HepG2 (cell line): ENCODE measurements around the gene KATNB1. TPM values are rescaled to one million over a fixed set of nuclear protein-coding genes. Genes with fewer than 3 reads are reported as not detected.
A peak's percentile ranks its signal among the peaks of the same experiment; 100 is the strongest.

ENCODE experiments used
- ATAC-seq: fragments of 200-7000 bp; cut with Tn5 transposase; 3 replicates; pipeline ENCODE4 v1.9.1; 2020; ENCODE audit warnings: mild to moderate bottlenecking, moderate library complexity
- BruUV-seq: library from RNA; stranded (reverse); fragments of 400-500 nt; replicated peaks from 2 replicates; lab custom pipeline; 2021; lab: Mats Ljungman, UMichigan
- CTCF ChIA-PET: fragments of 300-600 bp; formaldehyde crosslinking; extraction: SDS; loops from one replicate; lab custom pipeline; 2021; ENCODE audit warnings: low total read pairs, inconsistent platforms, low intra/inter-chr PET ratio; lab: Yijun Ruan, JAX
- POLR2A ChIA-PET: fragments of 350-600 bp; sonication (Branson Sonifier 250); formaldehyde crosslinking; loops from one replicate; lab custom pipeline; 2020; ENCODE audit warnings: antibody characterized with exemption, inconsistent platforms; lab: Yijun Ruan, JAX
- DNase-seq: peaks from one replicate; pipeline ENCODE4 v3.0.0-alpha.2; 2015; ENCODE audit warnings: low spot score
- FAIRE-seq: peaks from 3 replicates; lab custom pipeline; 2011; peaks lifted over from hg19 to GRCh38; lab: Jason Lieb, UNC
- H2AFZ ChIP-seq: one replicate; pipeline ENCODE4 v1.6.1; 2011; ENCODE audit warnings: low read length, inconsistent platforms
- H3K27ac ChIP-seq: fragments of 300-600 bp; 3 replicates; pipeline ENCODE4 v1.8.0; 2011; ENCODE audit warnings: mixed run types, mild to moderate bottlenecking, mixed read lengths, low read length, inconsistent platforms; ENCODE audit not compliant: insufficient read depth; ENCODE audit errors: extremely low read length
- H3K27me3 ChIP-seq, 2 experiments: fragments of 200-600 bp in 1 of 2; 2 replicates in 1 of 2; 3 replicates in 1 of 2; pipeline versions ENCODE4 v1.6.0 to v1.8.0; 2011; ENCODE audit warnings: low read length in 2 of 2, mild to moderate bottlenecking in 2 of 2, moderate library complexity in 2 of 2, inconsistent platforms in 1 of 2; ENCODE audit not compliant: insufficient read depth in 2 of 2, control insufficient read depth in 1 of 2
- H3K36me3 ChIP-seq, 2 experiments: fragments of 200-600 bp in 1 of 2; replicated peaks in 1 of 2; 2 replicates in 1 of 2; 3 replicates in 1 of 2; pipeline versions ENCODE4 v1.5.1 to v1.8.0; 2011; ENCODE audit warnings: low read length in 2 of 2, inconsistent platforms in 1 of 2; ENCODE audit not compliant: insufficient read depth in 2 of 2, control insufficient read depth in 1 of 2
- H3K4me1 ChIP-seq: 2 replicates; pipeline ENCODE4 v1.5.1; 2012; ENCODE audit warnings: low read length, inconsistent platforms; ENCODE audit not compliant: insufficient read depth
- H3K4me2 ChIP-seq: 2 replicates; pipeline ENCODE4 v1.6.0; 2011; ENCODE audit warnings: low read depth, low read length, inconsistent platforms
- H3K4me3 ChIP-seq, 3 experiments: fragments of 200-600 bp in 1 of 3; sonication (generic), shearing (Covaris generic) in 1 of 3; replicated peaks in 1 of 3; 2 replicates each; pipeline ENCODE4 v1.5.1; 2011 to 2016; ENCODE audit warnings: low read length in 3 of 3, inconsistent platforms in 2 of 3, low read depth in 2 of 3, mild to moderate bottlenecking in 2 of 3, control low read depth in 1 of 3, mixed read lengths in 1 of 3; ENCODE audit not compliant: insufficient read depth in 1 of 3
- H3K79me2 ChIP-seq: one replicate; pipeline ENCODE4 v1.6.1; 2011; ENCODE audit warnings: low read length, inconsistent platforms; ENCODE audit not compliant: insufficient read depth
- H3K9ac ChIP-seq: 2 replicates; pipeline ENCODE4 v1.6.0; 2011; ENCODE audit warnings: mild to moderate bottlenecking, low read depth, low read length, inconsistent platforms; ENCODE audit not compliant: insufficient read depth
- H3K9me3 ChIP-seq: 2 replicates; pipeline ENCODE4 v1.5.1; 2012; ENCODE audit warnings: mild to moderate bottlenecking, low read length
- H4K20me1 ChIP-seq: 2 replicates; pipeline ENCODE4 v1.6.0; 2011; ENCODE audit warnings: inconsistent platforms, mild to moderate bottlenecking, low read length, moderate library complexity; ENCODE audit not compliant: insufficient read depth
- ATF7 ChIP-seq, 2 experiments: fragments of 450-650 bp in 1 of 2; sonication (generic) in 1 of 2; formaldehyde crosslinking in 1 of 2; IDR thresholded peaks; 2 replicates each; pipeline versions ENCODE4 v1.4.0 to v1.6.1; 2016 to 2020; ENCODE audit warnings: antibody characterized with exemption in 1 of 2, mild to moderate bottlenecking in 1 of 2, missing genetic modification reagents in 1 of 2
- GATAD2A ChIP-seq: IDR thresholded peaks from 2 replicates; pipeline ENCODE4 v1.6.1; 2016
- HNF4A ChIP-seq: sonication (generic); formaldehyde crosslinking; IDR thresholded peaks from 2 replicates; pipeline ENCODE4 v1.4.0; 2020; ENCODE audit warnings: missing genetic modification reagents
- KAT7 ChIP-seq: IDR thresholded peaks from 2 replicates; pipeline ENCODE4 v1.6.1; 2018; ENCODE audit warnings: borderline replicate concordance, missing compliant biosample characterization
- KDM5B ChIP-seq: sonication (generic); formaldehyde crosslinking; IDR thresholded peaks from 2 replicates; pipeline ENCODE4 v1.4.0; 2020; ENCODE audit warnings: missing genetic modification reagents, mild to moderate bottlenecking, borderline replicate concordance
- KLF9 ChIP-seq: IDR thresholded peaks from 2 replicates; pipeline ENCODE4 v1.6.1; 2016; ENCODE audit warnings: low read depth
- NFATC3 ChIP-seq: sonication (generic); formaldehyde crosslinking; IDR thresholded peaks from 2 replicates; pipeline ENCODE4 v1.5.1; 2020; ENCODE audit warnings: mild to moderate bottlenecking, missing genetic modification reagents
- POGK ChIP-seq: sonication (generic); formaldehyde crosslinking; conservative IDR thresholded peaks from 2 replicates; pipeline ENCODE4 v1.8.0; 2022; ENCODE audit warnings: mild to moderate bottlenecking, moderate library complexity, missing genetic modification reagents
- POLR2AphosphoS5 ChIP-seq: IDR thresholded peaks from 2 replicates; pipeline ENCODE4 v1.6.1; 2012; ENCODE audit warnings: low read depth, low read length
- SALL1 ChIP-seq: sonication (generic); formaldehyde crosslinking; IDR thresholded peaks from 2 replicates; pipeline ENCODE4 v1.8.0; 2022; ENCODE audit warnings: mild to moderate bottlenecking, missing genetic modification reagents
- SNAPC5 ChIP-seq: sonication (generic); formaldehyde crosslinking; IDR thresholded peaks from 2 replicates; pipeline ENCODE4 v1.8.1; 2023; ENCODE audit warnings: mild to moderate bottlenecking, missing genetic modification reagents, borderline replicate concordance
- TERF1 ChIP-seq: sonication (generic); formaldehyde crosslinking; IDR thresholded peaks from 2 replicates; pipeline ENCODE4 v1.8.0; 2022; ENCODE audit warnings: mild to moderate bottlenecking, missing genetic modification reagents, moderate library complexity
- ZMYM4 ChIP-seq: sonication (generic); formaldehyde crosslinking; IDR thresholded peaks from 2 replicates; pipeline ENCODE4 v1.8.1; 2023; ENCODE audit warnings: mild to moderate bottlenecking, missing genetic modification reagents
- ZNF431 ChIP-seq: sonication (generic); formaldehyde crosslinking; IDR thresholded peaks from 2 replicates; pipeline ENCODE4 v1.9.0; 2022; ENCODE audit warnings: missing genetic modification reagents, low read depth, mild to moderate bottlenecking, borderline replicate concordance
- ZNF549 ChIP-seq: sonication (generic); formaldehyde crosslinking; IDR thresholded peaks from 2 replicates; pipeline ENCODE4 v1.5.0; 2020; ENCODE audit warnings: missing genetic modification reagents
- ZSCAN9 ChIP-seq: IDR thresholded peaks from 2 replicates; pipeline ENCODE4 v1.6.1; 2016; ENCODE audit warnings: borderline replicate concordance
- WGBS: methylation state at CpG from one replicate; pipeline ENCODE4 v1.1.6; 2017; ENCODE audit warnings: low lambda C conversion rate; 5-methylcytosine and 5-hydroxymethylcytosine counted together
- in situ Hi-C: cut with HindIII; loops from 2 replicates; pipeline ENCODE4 v1.10.0; 2017; ENCODE audit warnings: low pct_unique_long_range_greater_than_20kb; ENCODE audit not compliant: extremely low pct_ligation_motif_present
- intact Hi-C: fragments of 100-400 bp; cut with micrococcal nuclease; formaldehyde crosslinking; loops from one replicate; pipeline ENCODE4 v1.10.0; 2022; ENCODE audit not compliant: unreplicated experiment
- polyA plus RNA-seq, 8 experiments: library from polyadenylated mRNA; depleted of rRNA in 3 of 8; stranded (reverse) in 7 of 8; unstranded in 1 of 8; fragments of >200 nt; fragmentation: Illumina TruSeq in 4 of 8; extraction: Trizol in 4 of 8; gene quantifications; 2 replicates each; pipeline versions ENCODE4 v1.2.1 to v1.2.3, GENCODE V29; 2011 to 2016; ENCODE audit warnings: low read depth in 4 of 8, missing spikeins in 1 of 8, mixed read lengths in 1 of 8; ENCODE audit not compliant: insufficient read depth in 1 of 8
- total RNA-seq, 5 experiments: library from RNA; depleted of rRNA; stranded (reverse); fragments of >200 nt; fragmentation: Illumina TruSeq; extraction: Trizol; gene quantifications; 2 replicates each; pipeline ENCODE4 v1.2.3, GENCODE V29; 2016; ENCODE audit warnings: low read depth in 1 of 5

The KATNB1 gene
- total and polyA plus RNA-seq, 2 of the 13 experiments (the other 11 are each of a cell fraction or from before 2014, with no cell fraction given) = 31.5 to 43.5 TPM

- ChIA-PET POLR2A (interaction anchor here (0.7 to 2.4 kb wide), 3 partner anchors 16 to 20 kb away, joined by 3 to 12 read pairs (median 4); partner anchors contain the start of gene ADGRG3), CTCF (no interaction called here)
- in situ Hi-C loops (no loop called here), intact Hi-C loops (no loop called here)
- H3K79me2 ChIP-seq = no peaks in the 10 kb centered on the region
- no peak overlapping the region for H2AFZ ChIP-seq
- peaks cover 48% of the 10 kb centered on the region for H3K4me1 ChIP-seq
- H3K36me3 ChIP-seq = no peaks in the 10 kb centered on the region
- FAIRE-seq (peak; percentile 23), DNase-seq (no peak), ATAC-seq (peak; percentile 15; the same call in 2 of the 3 replicates)
- H3K27ac ChIP-seq = no peak overlapping the region
- TF ChIP-seq GATAD2A (CRISPR knock-in tag) (0 out of 2 replicates have a peak, but pooled peaks have one; percentile 2), HNF4A (peak; percentile 21; the same call in 1 of the 2 replicates), KAT7 (no peak)
- no TSS peak for BruUV-seq
- H3K9me3 ChIP-seq = no peaks in the 10 kb centered on the region
- 38% methylated on average over 3 of the region's 3 CpGs for WGBS
- no peak overlapping the region for H3K4me3 ChIP-seq
- H3K9ac ChIP-seq = no peak overlapping the region
- H3K4me2 ChIP-seq = no peak overlapping the region
- no peaks in the 10 kb centered on the region for H4K20me1 ChIP-seq
- H3K27me3 ChIP-seq = no peaks in the 10 kb centered on the region
Measured at GRCh38 chr16:57687363-57687929, 48.1 kb upstream of the KATNB1 start.

- Histone ChIP-seq H3K79me2 (no peaks in the 10 kb centered on the region), H3K9me3 (no peaks in the 10 kb centered on the region), H3K9ac (0 out of 2 replicates have a peak overlapping the region, but pooled peaks have one; percentile 7), H3K36me3 (no peaks in the 10 kb centered on the region), H4K20me1 (no peaks in the 10 kb centered on the region), H2AFZ (no peak overlapping the region), H3K27me3 (no peaks in the 10 kb centered on the region), H3K4me3 (peak overlapping the region in 1 of 3 experiments; percentile 33; a peak in 1 of 6 replicates), H3K27ac (no peak overlapping the region), H3K4me2 (peak overlapping the region; percentile 55), H3K4me1 (peaks cover 59% of the 10 kb centered on the region)
- WGBS = 6% methylated on average over 2 of the region's 4 CpGs
- ChIA-PET POLR2A (interaction anchor here (0.9 to 2.4 kb wide), 5 partner anchors 12 to 47 kb away, joined by 3 to 12 read pairs (median 7); partner anchors contain the start of genes ADGRG3 and KATNB1), CTCF (no interaction called here)
- intact Hi-C loops = no loop called here
- in situ Hi-C loops = no loop called here
- FAIRE-seq = peak; percentile 30
- DNase-seq = no peak
- no TSS peak for BruUV-seq
- ATAC-seq = peak; percentile 31
- no peak for TF ChIP-seq ZMYM4 (CRISPR knock-in tag)
- TF ChIP-seq KDM5B (CRISPR knock-in tag) = no peak
- no peak for TF ChIP-seq NFATC3
- no peak for TF ChIP-seq ZNF549 (CRISPR knock-in tag)
- TF ChIP-seq TERF1 (CRISPR knock-in tag) = no peak
- no peak for TF ChIP-seq ZSCAN9
- no peak for TF ChIP-seq POGK
- no peak for TF ChIP-seq ATF7 (IDR thresholded peaks at IDR 0.05)
- TF ChIP-seq ATF7 (CRISPR knock-in tag; IDR thresholded peaks at IDR 0.05) = 0 out of 2 replicates have a peak, but pooled peaks have one; percentile 4
- no peak for TF ChIP-seq SNAPC5
- TF ChIP-seq SALL1 = peak; percentile 11; the same call in 1 of the 2 replicates
- no peak for TF ChIP-seq POLR2AphosphoS5
- TF ChIP-seq ZNF431 (CRISPR knock-in tag) = no peak
- no peak for TF ChIP-seq KLF9 (CRISPR knock-in tag)
Measured at GRCh38 chr16:57688487-57688986, 47.0 kb upstream of the KATNB1 start.
